ENCODE data around the gene CMTM2.

CMTM2 gene

GRCh38 chr16:66637806-66638205 lies 58.5 kb downstream of the CMTM2 start:
- H3K4me3 ChIP-seq (ENCODE audit: low read length, poor library complexity, severe bottlenecking), result no peak overlapping the region
- no peaks in the 10 kb centered on the region for H4K20me1 ChIP-seq (ENCODE audit: insufficient read depth, low read length, poor library complexity, severe bottlenecking)
- no peaks in the 10 kb centered on the region for H3K9me3 ChIP-seq (ENCODE audit: insufficient read depth, low read depth, low read length)
- no peak overlapping the region for H3K9ac ChIP-seq (ENCODE audit: low read depth, low read length, poor library complexity, severe bottlenecking)
- no peaks in the 10 kb centered on the region for H3K9me2 ChIP-seq (replicated peaks; ENCODE audit: low read depth, low read length)
- H3K79me2 ChIP-seq (ENCODE audit: insufficient read depth, low read length), result no peaks in the 10 kb centered on the region
- no peaks in the 10 kb centered on the region for H3K36me3 ChIP-seq (ENCODE audit: insufficient read depth, low read length)
- no peak overlapping the region for H3K4me2 ChIP-seq (ENCODE audit: low read depth, low read length, poor library complexity, severe bottlenecking)
- H3K27me3 ChIP-seq (ENCODE audit: insufficient read depth, low read length, poor library complexity, severe bottlenecking), result no peaks in the 10 kb centered on the region
- H2AFZ ChIP-seq (ENCODE audit: low read length), result no peak overlapping the region
- H3K4me1 ChIP-seq (ENCODE audit: insufficient read depth, low read length, poor library complexity, severe bottlenecking), result no peaks in the 10 kb centered on the region
- H3F3A ChIP-seq (ENCODE audit: low read depth), result no peaks in the 10 kb centered on the region
- TF ChIP-seq, protein P1, sequence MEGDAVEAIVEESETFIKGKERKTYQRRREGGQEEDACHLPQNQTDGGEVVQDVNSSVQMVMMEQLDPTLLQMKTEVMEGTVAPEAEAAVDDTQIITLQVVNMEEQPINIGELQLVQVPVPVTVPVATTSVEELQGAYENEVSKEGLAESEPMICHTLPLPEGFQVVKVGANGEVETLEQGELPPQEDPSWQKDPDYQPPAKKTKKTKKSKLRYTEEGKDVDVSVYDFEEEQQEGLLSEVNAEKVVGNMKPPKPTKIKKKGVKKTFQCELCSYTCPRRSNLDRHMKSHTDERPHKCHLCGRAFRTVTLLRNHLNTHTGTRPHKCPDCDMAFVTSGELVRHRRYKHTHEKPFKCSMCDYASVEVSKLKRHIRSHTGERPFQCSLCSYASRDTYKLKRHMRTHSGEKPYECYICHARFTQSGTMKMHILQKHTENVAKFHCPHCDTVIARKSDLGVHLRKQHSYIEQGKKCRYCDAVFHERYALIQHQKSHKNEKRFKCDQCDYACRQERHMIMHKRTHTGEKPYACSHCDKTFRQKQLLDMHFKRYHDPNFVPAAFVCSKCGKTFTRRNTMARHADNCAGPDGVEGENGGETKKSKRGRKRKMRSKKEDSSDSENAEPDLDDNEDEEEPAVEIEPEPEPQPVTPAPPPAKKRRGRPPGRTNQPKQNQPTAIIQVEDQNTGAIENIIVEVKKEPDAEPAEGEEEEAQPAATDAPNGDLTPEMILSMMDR (conservative IDR thresholded peaks at IDR 0.05; ENCODE audit: low read length), result no peak
- no peak for TF ChIP-seq EZH2phosphoT487 (IDR thresholded peaks at IDR 0.05; ENCODE audit: borderline replicate concordance)

Measured in Loucy (cell line).